GM21619 (cell line): ENCODE measurements around the gene C14orf132.
"Not testable (repeated sequence)": the region's sequence is repeated elsewhere in the genome, so short reads cannot be mapped to it uniquely, and the experiment has no call there.

Experiments
- ATAC-seq: cut with Tn5 transposase; IDR thresholded peaks from one replicate; pipeline ENCODE4 v1.9.1; 2021; ENCODE audit not compliant: unreplicated experiment

Gene C14orf132

DNA sequence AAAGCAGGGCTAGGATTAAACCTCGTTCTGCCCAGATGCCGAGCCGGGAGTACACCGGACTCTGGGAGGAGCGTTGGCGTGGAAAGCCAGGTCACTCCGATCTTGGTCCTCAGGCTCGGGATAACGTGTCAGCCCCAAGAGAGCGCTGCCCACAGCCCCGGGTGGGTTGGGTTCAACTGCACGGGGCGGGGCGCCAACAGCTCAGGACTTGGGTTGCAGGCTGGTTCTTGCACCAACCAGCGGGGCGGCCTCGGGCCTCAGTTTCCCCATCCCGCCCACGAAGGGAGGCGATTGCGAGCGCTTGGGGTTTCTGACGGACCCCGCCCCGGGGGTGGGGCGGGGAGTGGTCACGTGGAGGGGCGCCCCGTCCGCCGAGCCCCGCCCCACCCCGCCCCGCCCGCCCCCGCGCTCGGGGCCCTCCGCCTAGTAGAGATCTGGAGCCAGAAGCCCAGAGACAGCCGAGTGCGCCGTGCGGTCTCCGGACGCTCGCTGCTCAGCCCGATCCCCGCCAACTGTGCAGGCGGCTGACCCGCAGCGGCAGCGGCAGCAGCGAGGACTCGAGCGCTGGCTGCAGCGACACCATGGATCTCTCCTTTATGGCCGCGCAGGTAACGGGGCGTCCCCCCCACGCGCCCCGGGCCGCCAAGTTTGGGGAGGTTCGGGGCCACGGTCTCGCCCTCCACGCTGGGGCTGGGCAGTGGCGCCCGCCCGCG, at the start of gene C14orf132:
TSS of gene C14orf132 (plus strand) at position 443 of the 713 bp plus-strand sequence. CDS start at position 582, 139 bp downstream.
- no peak for ATAC-seq

DNA sequence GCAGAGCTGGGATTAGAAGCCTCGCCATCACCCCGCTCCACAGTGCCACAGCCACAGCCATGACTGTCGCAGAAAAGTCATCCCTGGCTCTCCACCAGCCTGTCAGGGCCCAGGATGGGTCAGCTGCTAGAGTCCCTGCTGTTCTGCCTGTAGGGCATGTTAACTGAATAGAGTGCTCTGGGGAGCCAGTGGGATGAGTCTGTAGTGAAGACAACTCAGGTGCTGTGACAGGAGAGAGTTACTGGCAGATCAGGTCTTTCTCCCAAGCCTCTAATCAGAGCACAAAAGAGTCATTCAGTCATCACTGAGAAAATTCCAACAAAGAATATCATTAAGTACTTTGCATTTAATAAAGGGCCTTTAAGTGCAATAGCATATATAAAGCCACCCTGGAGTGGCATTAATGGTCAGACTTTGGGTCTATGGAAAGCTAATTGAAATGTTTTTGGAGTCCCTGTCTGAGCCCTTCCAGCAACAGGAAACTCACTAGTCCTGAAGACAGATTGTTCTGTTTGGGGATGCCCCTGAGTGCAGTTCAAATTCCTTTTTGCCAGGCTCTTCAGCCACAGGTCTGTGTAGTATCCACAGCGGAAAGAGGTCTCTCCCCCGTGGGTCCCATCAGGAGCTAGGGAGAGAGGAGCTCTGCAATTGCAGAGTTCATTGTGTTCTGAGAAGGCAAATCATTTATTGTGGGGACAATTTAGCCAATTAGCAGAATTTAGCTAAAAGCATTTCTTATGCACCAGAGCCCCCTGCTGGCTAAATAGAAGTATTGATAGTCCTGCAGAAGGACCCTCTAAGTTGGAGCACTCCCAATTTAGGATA, 45.2 kb upstream of the C14orf132 start:
- no peak for ATAC-seq

GRCh38 chr14:95994593-95994928, 44.6 kb upstream of the C14orf132 start:
- ATAC-seq, result no peak

DNA sequence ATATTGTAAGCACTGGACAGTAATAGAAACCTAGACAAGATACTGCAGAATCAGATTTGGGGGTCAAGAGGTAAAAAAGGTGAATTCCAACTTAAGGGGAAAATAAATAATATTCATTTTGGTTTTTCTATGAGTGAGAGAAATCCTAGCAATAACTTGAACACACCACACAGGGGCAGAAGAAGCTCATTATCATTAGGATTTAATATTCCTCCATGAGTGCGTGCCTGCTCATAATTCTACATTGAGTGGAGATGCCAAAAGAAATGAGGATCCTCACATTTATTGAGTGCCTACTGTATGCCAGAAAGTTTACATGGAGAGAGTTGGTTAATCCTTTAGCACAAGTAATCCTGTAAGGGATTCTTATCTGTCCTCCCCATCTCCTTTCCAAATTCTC, 40.5 kb upstream of the C14orf132 start:
- no peak for ATAC-seq

DNA sequence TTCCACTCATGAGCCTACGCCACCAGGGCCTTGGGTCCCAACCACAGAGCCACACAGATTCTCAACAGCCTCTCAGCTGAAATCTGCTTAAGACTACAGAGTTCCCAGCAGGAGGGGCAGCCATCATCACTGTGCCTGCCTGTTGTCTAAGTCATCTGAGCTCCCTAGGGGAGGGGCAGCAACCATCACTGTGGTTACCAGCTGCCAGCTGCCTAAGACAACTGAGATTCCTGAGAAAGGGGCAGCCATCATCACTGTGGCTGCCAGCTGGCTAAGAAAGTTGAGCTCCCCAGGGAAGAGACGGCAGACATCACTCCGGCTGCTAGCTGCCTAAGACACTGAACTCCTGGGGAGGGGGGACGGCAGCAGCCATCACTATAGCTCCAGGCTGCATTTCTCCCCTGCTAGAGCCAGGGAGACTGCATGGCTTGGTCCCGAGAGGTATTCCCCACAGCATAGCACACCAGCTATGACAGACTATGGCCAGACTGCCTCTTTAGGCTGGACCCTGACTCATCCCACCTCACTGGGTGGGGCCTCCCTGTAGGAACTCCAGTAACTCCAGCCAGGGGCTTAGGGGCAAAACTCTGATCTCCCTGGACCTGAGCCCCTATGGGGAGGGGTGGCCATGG, 37.2 kb upstream of the C14orf132 start:
- no peak for ATAC-seq

- ATAC-seq, result no peak
Observed at GRCh38 chr14:96002498-96002884, 36.7 kb upstream of the C14orf132 start.

DNA sequence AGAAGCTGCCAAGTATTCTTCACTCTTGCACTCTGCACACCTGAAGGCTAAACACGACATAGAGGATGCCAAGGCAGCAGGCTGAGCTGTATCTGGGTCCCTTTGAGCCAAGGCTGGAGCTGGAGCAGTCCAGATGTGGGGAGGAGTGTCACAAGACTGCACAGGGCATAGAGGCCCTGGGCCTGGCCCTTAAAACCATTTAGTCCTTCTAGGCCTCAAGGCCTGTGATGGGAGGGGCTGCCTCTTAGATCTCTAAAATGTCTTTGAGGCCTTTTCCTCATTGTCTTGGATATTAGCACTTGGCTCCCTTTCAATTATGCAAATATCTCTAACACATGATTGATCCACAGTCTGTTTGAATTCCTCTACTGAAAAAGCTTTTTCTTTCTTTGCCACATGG, 28.0 kb upstream of the C14orf132 start:
- ATAC-seq, result no peak

- no peak for ATAC-seq
Observed at GRCh38 chr14:96011607-96012006, 27.6 kb upstream of the C14orf132 start.

DNA sequence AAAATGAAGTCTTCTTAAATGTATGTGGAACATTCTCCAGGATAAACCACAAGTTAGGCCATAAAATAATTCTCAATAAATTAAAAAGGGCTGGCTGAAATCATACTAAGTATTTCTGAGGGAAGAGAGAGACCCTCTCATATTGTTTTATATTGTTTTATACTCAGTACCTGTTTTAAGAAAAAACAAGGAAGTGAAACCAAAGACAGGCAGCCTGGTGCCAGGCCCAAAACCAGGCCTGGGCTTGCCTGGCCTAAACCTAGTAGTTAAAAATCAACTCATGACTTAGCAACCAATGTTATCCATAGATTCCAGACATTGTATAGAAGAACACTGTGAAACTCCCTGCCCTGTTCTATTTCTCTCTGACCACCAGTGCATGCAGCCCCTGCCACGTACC, 26.4 kb upstream of the C14orf132 start:
- ATAC-seq, result not testable (repeated sequence)

DNA sequence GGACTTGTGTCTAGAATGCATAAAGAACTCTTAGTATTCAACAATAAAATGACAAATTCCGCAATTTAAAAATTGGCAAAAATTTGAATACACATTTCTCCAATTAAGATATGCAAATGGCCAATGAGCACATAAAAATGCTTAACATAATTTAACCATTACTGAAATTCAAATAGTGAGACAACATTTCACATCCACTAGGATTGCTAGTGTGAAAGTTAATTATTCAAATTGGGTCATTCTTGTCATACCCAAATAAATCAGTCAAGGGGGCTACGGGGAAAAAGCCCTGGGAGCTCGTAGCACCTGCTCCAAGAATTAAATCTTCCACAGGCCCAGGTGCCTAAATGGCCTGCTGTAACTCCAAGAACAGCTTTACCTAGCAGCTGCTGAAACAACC, 25.0 kb upstream of the C14orf132 start:
- no peak for ATAC-seq

- no peak for ATAC-seq
Observed at GRCh38 chr14:96016501-96017160, 22.5 kb upstream of the C14orf132 start.

- no peak for ATAC-seq
Observed at GRCh38 chr14:96017882-96018281, 21.3 kb upstream of the C14orf132 start.

DNA sequence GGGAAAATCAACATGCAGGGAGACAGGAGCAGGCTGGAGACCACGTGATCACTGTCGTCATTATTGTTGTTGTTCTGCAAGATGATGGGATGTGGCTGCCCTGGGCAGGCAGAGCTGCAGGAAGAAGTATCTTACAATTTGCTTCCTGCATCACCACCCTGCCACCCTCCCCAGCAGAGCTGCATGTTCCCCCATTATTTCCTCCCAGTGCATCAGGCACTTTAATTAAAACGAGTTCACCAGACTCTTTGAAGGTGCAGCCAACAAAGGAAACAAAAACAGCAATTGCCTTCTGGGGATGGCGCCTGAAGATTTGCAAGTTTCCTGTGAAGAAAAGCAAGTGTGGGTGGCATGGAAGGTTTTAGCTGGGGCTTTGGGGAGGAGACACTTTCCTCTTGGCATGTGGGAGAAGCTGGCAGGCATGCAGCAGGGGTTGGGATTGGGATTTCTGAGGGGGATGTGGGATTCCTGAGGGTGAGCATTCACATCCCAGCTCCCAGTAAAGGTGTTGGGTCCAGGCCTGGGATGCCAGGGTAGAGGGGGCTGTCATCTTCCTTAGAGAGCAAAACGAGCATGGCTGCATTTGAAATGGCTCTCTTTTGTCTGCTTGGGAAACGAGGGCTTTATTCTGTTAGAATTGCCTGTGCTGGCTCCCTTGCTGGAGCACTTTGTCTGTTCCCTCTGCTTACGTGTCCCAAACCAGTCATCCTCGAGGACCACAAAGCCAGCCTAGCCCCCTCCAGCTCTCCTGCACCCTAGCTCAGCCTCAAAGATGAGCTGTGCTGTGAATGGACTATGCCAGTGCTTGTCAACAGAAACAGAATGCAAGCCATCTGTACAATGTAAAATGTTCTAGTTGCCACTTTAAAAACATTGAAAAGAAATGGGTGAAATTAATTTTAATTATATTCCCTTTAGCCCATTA, 11.5 kb upstream of the C14orf132 start:
- no peak for ATAC-seq

DNA sequence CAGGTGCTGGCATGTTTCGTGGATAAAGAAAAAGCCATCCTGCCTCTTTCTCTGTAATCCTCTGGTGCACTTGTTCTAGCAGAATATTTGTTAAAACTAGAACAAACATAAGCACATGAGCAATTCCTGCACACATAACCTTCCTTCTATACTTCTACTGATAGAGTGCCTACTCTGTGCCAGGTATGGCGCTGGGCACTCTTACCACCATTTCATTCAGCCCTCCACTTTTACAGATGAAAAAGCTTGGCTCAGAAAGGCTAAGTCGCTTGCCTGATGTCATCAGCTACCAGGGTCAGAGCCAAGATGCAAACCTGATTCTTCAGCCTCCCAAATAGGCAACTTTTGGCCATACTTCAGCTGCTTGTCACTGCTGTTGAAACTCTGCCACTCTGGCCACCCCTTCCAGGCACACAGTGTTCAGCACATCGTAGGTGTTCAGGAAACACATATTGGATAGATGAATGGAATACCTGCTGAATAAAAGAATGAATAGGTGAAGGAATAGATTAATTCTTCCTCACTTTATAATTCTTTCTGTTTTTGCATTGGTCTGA, 10.0 kb upstream of the C14orf132 start:
- no peak for ATAC-seq

DNA sequence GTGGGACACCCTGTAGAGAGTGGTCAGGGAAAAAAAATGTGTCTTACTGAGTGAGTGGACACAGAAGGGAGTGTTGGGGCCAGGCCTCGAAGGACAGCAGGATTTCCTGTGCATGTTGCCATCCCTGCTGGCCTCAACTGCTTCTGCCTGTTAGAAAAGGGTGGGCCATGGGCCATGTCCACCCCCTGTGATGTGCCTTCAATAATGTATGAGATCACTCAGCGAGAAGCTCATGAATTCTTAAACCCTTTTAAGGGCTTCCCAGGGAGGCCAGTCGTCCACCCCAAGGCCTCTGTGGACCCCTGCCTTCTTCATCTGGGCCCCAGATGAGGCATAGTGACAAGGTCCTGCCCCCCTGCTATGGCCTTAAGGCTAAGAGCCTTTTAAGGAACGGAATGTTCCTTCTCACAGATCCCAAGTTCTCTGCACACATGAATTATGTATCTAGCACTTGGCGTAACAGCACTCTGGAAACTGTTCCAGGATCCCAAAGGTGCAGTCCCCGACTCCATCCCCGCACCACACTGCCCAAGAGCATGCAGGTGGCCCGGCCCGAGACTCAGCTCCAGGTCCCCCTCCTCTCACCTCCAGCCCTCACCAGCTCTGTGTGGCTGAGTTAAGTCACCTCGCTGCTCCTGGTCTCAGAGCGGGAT, 8.9 kb upstream of the C14orf132 start:
- no peak for ATAC-seq

DNA sequence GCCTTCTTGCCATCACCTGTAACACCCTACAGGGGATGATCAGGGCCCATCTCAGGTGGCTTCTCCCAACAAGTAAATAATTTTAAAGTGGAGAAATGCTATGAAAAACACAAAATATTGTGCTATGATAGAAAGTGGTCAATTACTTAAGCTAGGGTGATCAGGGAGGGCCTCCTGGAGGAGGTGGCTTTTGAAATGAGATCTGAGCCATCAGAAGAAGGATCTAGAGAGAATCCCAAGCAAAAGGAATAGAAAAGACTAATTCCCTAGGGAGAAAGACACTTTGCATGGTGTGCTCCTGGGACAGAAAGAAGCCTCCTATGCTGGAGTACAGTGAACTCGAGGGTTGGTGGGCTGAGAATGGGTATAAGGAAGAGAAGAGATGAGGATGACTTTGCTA, 7.5 kb upstream of the C14orf132 start:
- no peak for ATAC-seq

DNA sequence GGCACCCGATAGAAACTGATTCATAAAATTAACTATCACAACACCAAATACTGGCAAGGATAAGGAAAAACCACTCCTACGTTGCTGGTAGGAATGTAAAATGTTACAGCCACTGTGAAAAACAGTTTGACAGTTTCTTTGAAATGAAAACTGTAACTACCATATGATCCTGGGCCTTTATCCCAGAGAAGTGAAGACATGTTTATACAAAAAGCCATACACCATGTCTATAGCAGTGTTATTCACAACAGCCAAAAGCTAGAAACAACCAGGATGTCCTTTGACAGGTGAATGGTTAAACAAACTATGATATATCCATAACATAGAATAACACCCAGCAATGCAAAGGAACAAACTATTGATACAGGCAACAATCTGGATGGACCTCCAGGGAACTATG, 3.7 kb upstream of the C14orf132 start:
- ATAC-seq, result no peak

- no peak for ATAC-seq
Observed at GRCh38 chr14:96037891-96038557, 1.1 kb upstream of the C14orf132 start.

DNA sequence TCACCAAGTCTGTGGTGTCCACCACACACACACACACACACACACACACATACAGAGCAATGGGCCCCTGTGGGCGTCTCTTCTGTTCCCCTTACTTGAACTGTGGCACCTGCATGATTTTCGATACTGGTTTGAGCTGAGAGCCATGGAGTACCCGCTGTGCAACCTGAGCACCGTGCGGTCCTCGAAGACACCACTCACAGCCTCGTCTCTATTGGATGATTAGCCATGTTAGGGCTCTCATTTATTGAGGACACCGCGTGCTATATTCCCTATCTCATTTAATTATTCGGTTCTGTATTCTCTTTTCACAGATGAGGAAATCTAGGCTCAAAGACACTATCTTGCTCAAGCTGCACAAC, 623 bp upstream of the C14orf132 start:
- no peak for ATAC-seq
